Measurements from ENCODE around the gene DAPK1. TPM values are rescaled to one million over a fixed set of nuclear protein-coding genes. Genes with fewer than 3 reads are reported as not detected.

DAPK1 gene
- total and polyA plus RNA-seq, 4 donors = 33.0 to 301 (median 94.1) TPM

DNA sequence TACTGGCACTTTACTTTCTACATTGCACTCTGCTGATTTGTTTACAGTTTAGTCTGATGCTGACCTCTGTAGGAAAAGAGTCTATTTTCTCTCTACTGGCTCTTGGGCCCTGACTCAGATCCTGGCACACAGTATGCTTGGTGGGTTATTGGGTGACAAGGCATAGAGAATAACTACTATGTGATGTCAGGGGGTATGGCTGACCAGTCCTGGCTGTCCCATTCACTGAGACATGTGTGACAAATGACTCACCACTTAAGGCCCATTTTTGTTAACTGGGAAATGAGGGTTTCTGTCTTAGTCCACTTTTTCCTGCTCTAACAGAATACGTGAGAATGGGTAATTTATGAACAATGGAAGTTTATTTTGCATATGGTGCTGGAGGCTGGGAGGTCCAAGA is 66.4 kb downstream of the DAPK1 start:
- H3K4me1 ChIP-seq (ENCODE audit: control insufficient read depth in 5 of 5, insufficient read depth in 5 of 5, low read length in 5 of 5) = peaks cover 0 to 38% (median 18%) of the 10 kb centered on the region in 5 donors
- 65 to 87% methylated on average over 1 of the region's 1 CpG for WGBS, 2 donors
- ATAC-seq (ENCODE audit: insufficient read depth, low FRiP score) = no peak

GRCh38 chr9:87564791-87565241 is 67.1 kb downstream of the DAPK1 start:
- ATAC-seq (ENCODE audit: insufficient read depth, low FRiP score) = no peak
- H3K4me1 ChIP-seq (ENCODE audit: control insufficient read depth in 5 of 5, insufficient read depth in 5 of 5, low read length in 5 of 5) = peaks cover 0 to 45% (median 20%) of the 10 kb centered on the region in 5 donors
- DNase-seq = no peak
- H3K27ac ChIP-seq (ENCODE audit: low read depth in 1 of 2, low read length in 1 of 2) = no peak overlapping the region
- H3K9me3 ChIP-seq (ENCODE audit: control insufficient read depth in 4 of 4, insufficient read depth in 3 of 4, low read length in 3 of 4) = peaks cover 0 to 2% (median 0%) of the 10 kb centered on the region in 4 donors
- H3K4me3 ChIP-seq = no peak overlapping the region
- no peak overlapping the region for H3K9ac ChIP-seq (ENCODE audit: insufficient read depth in 1 of 2, low read length in 2 of 2)
- H3K27me3 ChIP-seq (ENCODE audit: control insufficient read depth in 3 of 3, insufficient read depth in 3 of 3, low read length in 2 of 3) = no peaks in the 10 kb centered on the region
- peaks cover 0 to 4% (median 0%) of the 10 kb centered on the region in 4 donors for H3K36me3 ChIP-seq (ENCODE audit: control insufficient read depth in 4 of 4, insufficient read depth in 4 of 4, low read length in 4 of 4)
- WGBS, 2 donors = 48 to 66% methylated on average over 4 of the region's 4 CpGs
- TF ChIP-seq, protein P1, sequence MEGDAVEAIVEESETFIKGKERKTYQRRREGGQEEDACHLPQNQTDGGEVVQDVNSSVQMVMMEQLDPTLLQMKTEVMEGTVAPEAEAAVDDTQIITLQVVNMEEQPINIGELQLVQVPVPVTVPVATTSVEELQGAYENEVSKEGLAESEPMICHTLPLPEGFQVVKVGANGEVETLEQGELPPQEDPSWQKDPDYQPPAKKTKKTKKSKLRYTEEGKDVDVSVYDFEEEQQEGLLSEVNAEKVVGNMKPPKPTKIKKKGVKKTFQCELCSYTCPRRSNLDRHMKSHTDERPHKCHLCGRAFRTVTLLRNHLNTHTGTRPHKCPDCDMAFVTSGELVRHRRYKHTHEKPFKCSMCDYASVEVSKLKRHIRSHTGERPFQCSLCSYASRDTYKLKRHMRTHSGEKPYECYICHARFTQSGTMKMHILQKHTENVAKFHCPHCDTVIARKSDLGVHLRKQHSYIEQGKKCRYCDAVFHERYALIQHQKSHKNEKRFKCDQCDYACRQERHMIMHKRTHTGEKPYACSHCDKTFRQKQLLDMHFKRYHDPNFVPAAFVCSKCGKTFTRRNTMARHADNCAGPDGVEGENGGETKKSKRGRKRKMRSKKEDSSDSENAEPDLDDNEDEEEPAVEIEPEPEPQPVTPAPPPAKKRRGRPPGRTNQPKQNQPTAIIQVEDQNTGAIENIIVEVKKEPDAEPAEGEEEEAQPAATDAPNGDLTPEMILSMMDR (IDR thresholded peaks at IDR 0.05; ENCODE audit: control extremely low read depth, extremely low read depth) = no peak

More for the DNA sequence above, 66.4 kb downstream of the DAPK1 start:
- Histone ChIP-seq H3K27ac (ENCODE audit: low read depth in 1 of 2, low read length in 1 of 2) (no peak overlapping the region), H3K4me3 (no peak overlapping the region), H3K9ac (ENCODE audit: insufficient read depth in 1 of 2, low read length in 2 of 2) (no peak overlapping the region), H3K36me3 (ENCODE audit: control insufficient read depth in 4 of 4, insufficient read depth in 4 of 4, low read length in 4 of 4) (peaks cover 0 to 4% (median 0%) of the 10 kb centered on the region in 4 donors), H3K9me3 (ENCODE audit: control insufficient read depth in 4 of 4, insufficient read depth in 3 of 4, low read length in 3 of 4) (peaks cover 0 to 2% (median 0%) of the 10 kb centered on the region in 4 donors), H3K27me3 (ENCODE audit: control insufficient read depth in 3 of 3, insufficient read depth in 3 of 3, low read length in 2 of 3) (no peaks in the 10 kb centered on the region)
- DNase-seq = no peak
- TF ChIP-seq, protein P1 (IDR thresholded peaks at IDR 0.05; ENCODE audit: control extremely low read depth, extremely low read depth) = no peak

DNA sequence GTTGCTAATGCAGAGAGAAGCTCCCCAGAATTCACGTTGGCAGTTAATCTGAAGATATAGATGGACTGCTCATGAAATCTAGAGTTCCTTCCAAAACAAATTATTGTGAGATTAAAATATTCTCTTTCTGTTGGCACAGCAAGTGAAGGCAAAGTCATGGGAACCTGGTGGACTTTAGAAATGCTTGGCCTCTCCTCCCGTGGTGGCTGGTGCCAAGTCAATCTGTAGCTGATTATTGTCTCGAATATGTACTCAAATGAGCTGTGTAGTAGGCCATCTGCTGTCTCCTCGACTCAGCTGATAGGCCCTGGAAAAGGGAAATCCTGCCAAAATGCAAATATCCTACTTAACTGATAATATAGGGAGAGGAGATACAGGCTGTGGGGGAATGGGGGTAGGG is 69.3 kb downstream of the DAPK1 start:
- TF ChIP-seq, protein P1 (IDR thresholded peaks at IDR 0.05; ENCODE audit: control extremely low read depth, extremely low read depth) = no peak
- no peak for ATAC-seq (ENCODE audit: insufficient read depth, low FRiP score)
- Histone ChIP-seq H3K4me3 (no peak overlapping the region), H3K36me3 (ENCODE audit: control insufficient read depth in 4 of 4, insufficient read depth in 4 of 4, low read length in 4 of 4) (peaks cover 0 to 2% (median 0%) of the 10 kb centered on the region in 4 donors), H3K4me1 (ENCODE audit: control insufficient read depth in 5 of 5, insufficient read depth in 5 of 5, low read length in 5 of 5) (peaks cover 0 to 67% (median 38%) of the 10 kb centered on the region in 5 donors), H3K9ac (ENCODE audit: insufficient read depth in 1 of 2, low read length in 2 of 2) (no peak overlapping the region), H3K9me3 (ENCODE audit: control insufficient read depth in 4 of 4, insufficient read depth in 3 of 4, low read length in 3 of 4) (peaks cover 0 to 2% (median 0%) of the 10 kb centered on the region in 4 donors), H3K27ac (ENCODE audit: low read depth in 1 of 2, low read length in 1 of 2) (peak overlapping the region in 1 of 2 donors; percentile 65), H3K27me3 (ENCODE audit: control insufficient read depth in 3 of 3, insufficient read depth in 3 of 3, low read length in 2 of 3) (no peaks in the 10 kb centered on the region)
- WGBS, 2 donors = 40 to 78% methylated on average over 4 of the region's 4 CpGs
- peak; percentile 89 to 98 (median 98) for DNase-seq

GRCh38 chr9:87567571-87567970 is 69.9 kb downstream of the DAPK1 start:
- peaks cover 0 to 73% (median 43%) of the 10 kb centered on the region in 5 donors for H3K4me1 ChIP-seq (ENCODE audit: control insufficient read depth in 5 of 5, insufficient read depth in 5 of 5, low read length in 5 of 5)

More at GRCh38 chr9:87567571-87567970, 69.9 kb downstream of the DAPK1 start:
- TF ChIP-seq, protein P1 (IDR thresholded peaks at IDR 0.05; ENCODE audit: control extremely low read depth, extremely low read depth) = no peak
- H3K27ac ChIP-seq (ENCODE audit: low read depth in 1 of 2, low read length in 1 of 2) = peak overlapping the region in 1 of 2 donors; percentile 65
- H3K27me3 ChIP-seq (ENCODE audit: control insufficient read depth in 3 of 3, insufficient read depth in 3 of 3, low read length in 2 of 3) = no peaks in the 10 kb centered on the region
- no peak for ATAC-seq (ENCODE audit: insufficient read depth, low FRiP score)
- no peak overlapping the region for H3K9ac ChIP-seq (ENCODE audit: insufficient read depth in 1 of 2, low read length in 2 of 2)
- DNase-seq = peak in 2 of 3 donors; percentile 49 to 65
- WGBS, 2 donors = 79 to 90% methylated on average over 7 of the region's 7 CpGs
- no peak overlapping the region for H3K4me3 ChIP-seq
- peaks cover 0 to 2% (median 0%) of the 10 kb centered on the region in 4 donors for H3K9me3 ChIP-seq (ENCODE audit: control insufficient read depth in 4 of 4, insufficient read depth in 3 of 4, low read length in 3 of 4)
- no peaks in the 10 kb centered on the region for H3K36me3 ChIP-seq (ENCODE audit: control insufficient read depth in 4 of 4, insufficient read depth in 4 of 4, low read length in 4 of 4)

All from lung (tissue), 12 donors.